Ecto neural progenitor cell (in vitro differentiated cells): ENCODE measurements around the gene RABGAP1L.
"Not testable (repeated sequence)": the region's sequence is repeated elsewhere in the genome, so short reads cannot be mapped to it uniquely, and the experiment has no call there.

Source experiments
- DNase-seq: peaks from one replicate; pipeline ENCODE4 v3.0.0-alpha.2; 2018; ENCODE audit warnings: low spot score

Gene RABGAP1L

DNA sequence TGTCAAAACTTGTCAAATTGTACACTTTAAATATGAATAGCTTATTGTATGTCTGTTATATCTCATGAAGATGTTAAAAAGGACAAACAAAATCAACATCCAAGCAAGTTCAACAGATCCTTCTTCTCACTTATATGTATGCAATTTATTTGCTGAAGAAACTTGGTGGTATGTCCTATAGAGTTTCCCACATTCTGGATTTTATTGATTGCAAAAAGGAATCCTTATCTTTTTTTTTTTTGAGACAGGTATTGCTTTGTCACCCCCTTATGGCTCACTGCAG lies 5.6 kb upstream of the RABGAP1L start:
- no peak for DNase-seq

DNA sequence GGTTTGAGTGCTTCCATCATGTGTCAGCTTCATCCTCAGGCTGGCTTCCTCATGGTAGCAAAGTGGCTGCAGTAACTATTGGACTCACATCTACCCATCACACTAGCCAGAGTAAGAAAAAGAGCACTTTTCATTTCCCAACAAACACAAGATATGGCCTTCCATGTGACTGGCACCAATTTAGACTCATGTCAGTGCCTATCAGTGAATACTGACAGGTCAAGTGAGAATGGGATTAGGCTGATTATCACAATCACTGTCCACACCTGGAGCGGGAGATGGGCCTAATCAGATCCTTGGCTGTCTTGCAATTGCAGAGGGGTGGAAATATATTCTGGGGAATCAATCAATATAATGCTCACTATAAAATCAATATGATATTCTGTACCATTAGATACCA lies 2.9 kb upstream of the RABGAP1L start:
- no peak for DNase-seq

DNA sequence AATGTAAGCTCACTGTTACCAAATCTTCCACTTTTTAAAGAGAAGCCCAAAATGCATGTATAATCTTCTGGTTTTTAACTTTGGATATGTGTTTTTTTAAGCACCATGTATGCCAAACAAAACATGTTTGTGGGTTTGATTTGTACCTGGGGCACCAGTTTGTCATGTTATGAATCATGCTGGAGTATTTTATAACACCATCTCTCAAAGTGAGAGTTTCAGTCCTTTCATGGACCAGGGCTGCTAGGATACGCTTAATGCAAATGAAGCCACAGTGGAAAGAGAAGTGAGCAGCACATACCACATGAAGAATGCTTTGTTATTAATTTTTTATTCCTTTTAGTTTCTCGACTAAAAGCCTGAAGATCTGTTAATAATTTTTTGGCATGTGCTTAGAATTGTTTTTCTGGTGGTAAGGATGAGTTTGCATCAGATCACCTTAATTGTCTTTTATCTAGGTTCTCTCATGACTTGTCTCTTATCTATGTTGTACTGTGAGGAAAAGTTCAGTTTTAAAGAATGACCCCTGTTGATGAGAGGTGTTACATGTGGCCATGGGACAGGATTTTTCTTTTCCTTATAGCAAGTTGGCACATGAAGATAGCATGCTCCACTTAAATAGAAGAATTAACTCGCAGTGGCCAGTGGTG lies 2.0 kb upstream of the RABGAP1L start:
- DNase-seq = no peak

DNA sequence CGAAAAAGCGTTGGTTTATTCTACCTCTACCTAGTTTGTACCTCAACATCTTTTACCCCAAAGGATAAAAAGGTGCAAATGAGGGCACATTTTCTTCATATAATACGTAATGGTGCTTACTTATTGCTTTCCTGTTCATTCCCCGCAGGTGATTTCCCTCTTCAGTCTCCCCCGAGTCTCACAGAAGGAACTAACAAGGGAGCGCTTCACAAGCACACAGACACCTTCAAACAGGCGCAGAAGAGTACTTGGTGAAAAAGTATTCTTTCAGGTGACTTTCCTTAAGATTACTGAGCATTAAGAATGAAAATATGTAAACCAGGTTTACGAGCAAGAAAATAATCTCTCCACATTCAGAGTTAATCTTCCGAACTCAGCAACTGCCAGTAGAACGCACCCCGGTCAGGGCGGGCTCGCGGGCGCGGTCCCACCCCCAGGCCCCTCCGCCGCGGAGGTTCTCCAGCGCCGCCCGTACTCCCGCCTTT lies 511 bp upstream of the RABGAP1L start:
- no peak for DNase-seq

DNA sequence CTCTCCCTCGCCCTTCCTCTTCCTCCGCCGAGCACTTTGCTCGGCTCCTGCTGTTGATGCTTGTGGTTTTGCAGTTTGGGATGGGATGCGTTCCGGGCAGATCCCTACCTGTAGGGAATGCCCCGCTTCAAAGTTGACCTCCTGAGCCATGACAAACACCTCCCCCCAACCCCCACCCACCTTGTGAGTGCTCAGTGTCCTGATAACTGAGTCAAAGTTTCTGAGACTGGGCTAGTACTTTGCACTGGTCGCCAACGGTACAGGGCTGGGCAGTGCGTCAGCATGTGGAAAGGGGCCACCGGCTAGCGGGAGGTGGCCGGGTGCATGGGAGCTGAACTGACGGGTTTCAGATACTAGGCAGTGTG lies 771 bp downstream of the RABGAP1L start:
- no peak for DNase-seq

DNA sequence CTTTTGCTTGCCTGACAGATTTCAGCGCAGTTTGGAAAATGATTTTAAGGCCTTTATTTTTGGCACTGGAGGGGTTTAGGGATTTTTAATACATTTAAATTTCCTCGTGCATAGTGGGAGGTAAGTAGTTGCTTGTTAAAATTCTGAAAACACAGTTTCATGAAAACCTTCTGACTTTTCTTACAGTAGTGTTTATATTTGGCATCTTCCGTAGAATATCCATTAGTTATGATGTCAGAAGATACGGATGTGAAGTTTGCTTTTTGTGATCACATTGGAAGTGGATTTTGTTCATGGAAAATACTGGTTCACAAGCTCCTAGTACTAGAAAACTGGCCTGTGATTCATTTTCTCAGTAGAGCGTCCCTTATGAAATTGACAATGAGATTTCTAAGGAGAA lies 1.3 kb downstream of the RABGAP1L start:
- no peak for DNase-seq

DNA sequence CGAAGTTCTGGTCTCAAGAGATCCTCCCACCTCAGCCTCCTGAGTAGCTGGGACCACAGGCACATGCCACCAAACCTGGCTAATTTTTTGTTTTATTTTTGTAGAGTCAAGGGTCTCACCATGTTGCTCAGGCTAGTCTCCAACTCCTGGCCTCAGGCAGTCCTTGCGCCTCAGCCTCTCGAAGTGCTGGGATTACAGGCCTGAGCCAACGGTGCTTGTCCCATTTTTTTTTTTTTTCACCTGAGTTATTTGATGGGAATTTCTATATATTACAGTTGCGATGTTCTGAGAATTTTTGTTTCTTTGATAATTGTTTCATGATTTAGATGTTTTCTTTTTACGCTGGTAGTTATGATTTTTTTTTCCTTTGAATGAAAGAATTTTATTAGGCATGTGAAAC lies 2.5 kb downstream of the RABGAP1L start:
- DNase-seq = no peak

DNA sequence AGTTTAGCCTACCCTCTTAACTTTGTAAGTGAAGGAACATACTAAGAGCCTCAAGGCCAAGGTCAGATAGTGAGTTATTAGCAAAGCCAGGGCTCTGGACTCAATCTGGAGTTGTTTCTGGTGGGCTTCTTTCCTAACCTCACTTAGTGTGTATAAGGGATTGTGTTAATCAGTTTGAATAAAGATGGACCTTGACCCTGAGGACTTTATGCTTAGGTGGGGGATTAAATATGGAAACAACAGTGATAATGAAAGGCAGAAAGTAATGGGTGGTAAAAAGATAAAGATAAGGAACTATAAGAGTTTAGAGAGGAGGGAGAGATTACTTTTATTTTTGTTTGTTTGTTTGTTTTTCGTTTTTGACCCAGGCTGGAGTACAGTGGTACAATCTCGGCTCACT lies 5.5 kb downstream of the RABGAP1L start:
- no peak for DNase-seq

DNA sequence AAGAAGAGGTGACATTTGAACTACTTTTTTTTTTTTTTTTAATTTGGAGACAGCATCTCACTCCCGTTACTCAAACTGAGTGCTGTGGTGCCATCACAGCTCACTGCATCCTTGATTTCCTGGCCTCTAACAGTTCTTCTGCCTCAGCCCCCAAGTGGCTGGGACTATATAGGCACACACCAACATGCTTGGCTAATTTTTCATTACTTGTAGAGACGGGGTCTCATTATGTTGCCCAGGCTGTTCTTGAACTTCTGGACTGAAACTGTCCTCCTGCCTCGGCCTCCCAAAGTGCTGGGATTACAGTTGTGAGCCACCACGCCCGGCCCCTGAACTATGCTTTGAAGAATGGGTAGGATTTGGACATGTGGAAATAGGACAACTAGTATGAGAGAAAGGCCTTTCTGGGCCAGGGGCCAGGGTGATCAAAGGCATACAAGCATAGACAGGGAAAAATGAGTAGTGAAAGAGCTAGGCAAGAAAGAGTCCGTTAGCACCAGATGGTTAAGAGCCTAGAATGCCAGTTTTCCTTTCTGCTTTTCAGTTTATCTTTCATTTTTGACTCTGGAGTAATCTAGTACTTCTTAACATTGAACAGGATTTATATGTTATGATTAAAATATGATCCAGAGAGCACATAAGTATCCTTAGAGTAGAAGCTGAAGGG lies 6.3 kb downstream of the RABGAP1L start:
- DNase-seq = no peak

DNA sequence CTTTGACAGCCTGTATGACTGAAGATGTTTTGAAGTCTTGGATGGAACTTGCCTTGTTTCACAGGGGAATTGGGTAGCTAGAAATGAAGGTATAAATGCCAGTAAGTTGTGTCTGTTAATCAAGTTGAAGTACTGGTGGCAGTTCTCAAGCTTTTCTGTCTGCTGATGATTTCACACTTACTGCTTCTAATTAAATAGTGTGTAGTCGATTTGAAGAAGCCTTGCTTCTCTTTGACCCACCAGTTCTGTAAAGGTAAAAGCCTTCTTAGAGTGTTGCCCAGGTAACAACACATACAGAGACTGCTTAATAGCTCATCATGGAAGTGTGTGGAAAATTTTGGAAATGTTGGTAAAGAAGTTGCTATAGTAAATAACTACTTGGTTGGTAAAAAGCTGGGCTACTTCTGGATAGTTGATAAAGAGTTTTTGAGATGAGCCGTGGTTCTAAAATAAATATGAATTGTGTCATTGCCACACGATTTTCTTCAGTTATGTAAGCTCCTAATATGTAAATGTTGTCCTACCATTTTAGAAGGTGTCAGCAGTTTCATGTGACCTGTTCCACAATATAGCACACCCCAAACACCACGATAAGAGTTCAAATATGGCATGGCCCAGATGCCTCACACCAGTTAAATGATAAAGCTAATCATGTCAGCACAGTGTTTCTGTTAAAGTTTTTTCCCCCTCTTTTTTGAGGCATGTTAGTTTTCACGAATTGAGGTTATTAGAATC lies 7.4 kb downstream of the RABGAP1L start:
- no peak for DNase-seq

DNA sequence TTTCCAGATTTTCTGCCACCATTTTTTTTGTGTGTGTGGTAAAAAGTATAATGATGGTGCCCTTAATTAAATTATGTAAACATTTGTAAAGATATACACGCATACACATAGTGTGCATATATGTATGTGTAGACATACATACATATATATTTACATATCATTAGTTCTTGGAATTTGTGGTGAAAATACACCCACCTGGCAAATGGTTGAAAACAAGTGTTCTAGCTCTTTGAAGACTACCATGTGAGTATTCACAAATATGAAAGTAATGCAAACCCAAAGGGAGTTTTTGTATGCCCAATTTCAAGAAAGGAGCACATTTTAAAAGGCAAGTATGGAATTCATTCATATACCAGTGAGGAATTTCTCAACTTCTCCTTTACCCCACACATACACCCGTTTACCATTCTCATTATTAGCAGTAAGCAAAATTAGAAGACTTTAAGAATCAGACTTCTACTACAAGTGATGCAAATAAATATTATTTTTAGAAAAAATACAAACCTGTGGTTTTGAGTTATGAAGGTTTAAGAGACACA lies 8.0 kb downstream of the RABGAP1L start:
- no peak for DNase-seq

DNA sequence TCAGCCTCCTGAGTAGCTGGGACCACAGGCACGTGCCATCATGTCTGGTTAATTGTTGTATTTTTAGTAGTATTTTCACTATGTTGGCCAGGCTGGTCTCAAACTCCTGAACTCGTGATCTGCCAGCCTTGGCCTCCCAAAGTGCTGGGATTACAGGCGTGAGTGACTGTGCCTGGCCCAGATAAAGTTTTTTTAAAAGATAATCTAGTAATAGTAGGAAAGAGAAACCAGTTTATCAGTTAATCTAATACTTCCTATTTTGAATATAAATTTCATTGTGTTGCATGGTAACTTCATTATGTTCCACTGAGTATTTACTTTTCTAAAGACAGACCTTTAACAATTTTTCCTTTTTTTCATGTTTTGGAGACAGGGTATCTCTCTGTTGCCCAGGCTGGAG lies 10.0 kb downstream of the RABGAP1L start:
- no peak for DNase-seq

DNA sequence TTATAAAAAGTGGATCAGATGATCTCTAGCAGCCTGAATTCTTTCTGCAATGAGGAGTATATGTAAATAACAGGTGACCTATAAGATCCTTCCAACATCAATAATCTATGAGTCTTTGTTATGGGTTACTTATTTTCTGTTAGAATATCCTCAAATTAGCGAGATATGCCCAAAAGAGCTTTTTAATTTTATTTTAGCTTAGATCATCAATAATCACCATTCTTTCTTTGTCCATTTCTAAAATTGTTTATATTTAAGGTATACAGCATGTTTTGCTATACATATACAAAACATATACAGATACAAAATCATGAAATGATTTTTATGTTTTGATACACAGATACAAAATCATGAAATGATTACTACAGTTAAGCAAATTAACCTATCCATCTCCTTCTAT lies 11.8 kb downstream of the RABGAP1L start:
- DNase-seq = no peak

DNA sequence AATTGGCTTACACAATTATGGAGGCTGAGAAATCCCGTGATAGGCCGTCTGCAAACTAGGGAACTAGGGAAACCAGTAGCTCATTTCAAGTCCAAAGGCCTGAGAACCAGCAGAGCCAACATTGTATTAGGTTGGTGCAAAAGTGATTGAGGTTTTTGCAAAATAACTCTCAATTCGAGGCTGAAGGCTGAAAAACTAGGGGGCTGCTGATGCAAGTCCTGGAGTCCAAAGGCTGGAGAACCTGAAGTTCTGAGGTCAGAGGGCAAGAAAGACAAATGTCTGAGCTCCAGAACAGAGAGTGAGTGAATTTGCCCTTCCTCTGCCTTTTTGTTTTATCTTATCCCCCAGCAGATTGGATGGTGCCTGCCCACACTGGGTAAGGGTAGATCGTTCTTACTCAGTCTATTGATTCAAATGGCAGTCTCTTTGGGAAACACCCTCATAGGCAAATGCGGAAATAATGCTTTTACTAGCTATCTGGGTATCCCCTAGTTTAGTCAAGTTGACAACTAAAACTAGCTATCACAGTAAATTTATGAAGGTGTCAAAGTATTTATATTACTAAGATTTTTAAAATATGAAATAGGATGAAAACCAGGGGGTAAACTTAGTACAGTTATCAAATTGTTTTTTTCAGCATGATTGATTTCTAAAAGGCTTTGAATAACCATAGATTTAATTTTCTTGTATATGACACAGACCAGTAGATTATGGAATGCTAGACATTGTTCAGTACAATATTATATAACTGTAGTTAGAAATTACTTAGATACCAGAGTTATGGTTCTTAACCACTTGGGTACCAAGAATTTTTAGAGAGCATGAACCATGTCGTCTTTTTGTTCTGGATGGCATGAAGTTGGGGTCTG lies 15.4 kb downstream of the RABGAP1L start:
- no peak for DNase-seq

DNA sequence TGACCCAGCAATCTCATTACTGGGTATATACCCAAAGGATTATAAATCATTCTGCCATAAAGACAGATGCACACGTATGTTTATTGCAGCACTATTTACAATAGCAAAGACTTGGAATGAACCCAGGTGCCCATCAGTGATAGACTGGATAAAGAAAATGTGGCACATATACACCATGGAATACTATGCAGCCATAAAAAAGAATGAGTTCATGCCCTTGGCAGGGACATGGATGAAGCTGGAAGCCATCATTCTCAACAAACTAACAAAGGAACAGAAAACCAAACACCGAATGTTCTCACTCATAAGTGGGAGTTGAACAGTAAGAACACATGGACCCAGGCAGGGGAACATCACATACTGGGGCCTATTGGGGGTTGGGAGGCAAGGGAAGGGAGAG lies 19.1 kb downstream of the RABGAP1L start:
- not testable (repeated sequence) for DNase-seq

DNA sequence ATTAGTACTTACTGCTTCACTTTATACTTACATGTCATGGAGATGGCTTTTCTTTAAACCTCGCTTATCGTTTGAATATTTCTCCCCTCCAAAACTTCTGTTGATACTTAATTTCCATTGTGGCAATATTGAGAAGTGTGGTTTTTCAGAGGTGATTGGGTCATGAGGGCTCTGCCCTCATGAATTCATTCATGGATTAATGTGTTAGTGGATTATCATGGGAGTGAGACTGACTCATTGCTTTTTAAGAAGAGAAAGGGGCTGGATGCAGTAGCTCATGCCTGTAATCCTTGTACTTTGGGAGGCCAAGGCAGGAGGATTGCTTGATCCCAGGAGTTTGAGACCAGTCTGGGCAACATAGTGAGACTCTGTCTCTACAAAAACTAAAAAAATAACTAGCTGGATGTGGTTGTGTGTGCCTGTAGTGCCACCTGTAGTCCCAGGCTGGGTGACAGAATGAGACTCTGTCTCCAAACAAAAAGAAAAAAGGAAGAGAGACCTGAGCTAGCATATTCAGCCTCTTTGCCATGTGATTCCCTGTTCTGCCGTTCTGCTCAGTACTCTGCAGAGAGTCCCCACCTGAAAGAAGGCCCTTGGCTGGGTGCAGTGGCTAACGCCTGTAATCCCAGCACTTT lies 30.2 kb downstream of the RABGAP1L start:
- DNase-seq = no peak

DNA sequence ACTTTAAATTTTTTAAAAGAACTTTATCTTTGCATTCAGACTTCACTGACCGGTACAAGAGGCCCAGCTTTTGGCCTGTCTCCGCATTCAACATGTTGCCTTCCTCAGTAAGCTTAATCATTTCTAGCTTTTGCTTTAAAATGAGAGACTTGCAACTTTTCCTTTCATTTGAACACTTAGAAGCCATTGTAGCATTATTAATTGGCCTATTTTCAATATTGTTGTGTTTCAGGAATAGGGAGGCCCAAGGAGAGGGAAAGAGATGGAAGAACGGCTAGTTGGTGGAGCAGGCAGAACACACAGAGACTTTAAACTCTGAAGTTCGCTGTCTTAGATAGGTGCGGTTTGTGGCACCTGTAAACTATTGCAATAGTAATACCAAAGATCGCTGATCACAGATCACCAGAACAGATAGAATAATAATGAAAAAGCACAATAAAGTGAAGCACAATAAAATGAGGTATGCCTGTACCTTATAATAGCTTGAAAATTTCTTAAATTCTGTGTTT lies 31.4 kb downstream of the RABGAP1L start:
- DNase-seq = no peak

DNA sequence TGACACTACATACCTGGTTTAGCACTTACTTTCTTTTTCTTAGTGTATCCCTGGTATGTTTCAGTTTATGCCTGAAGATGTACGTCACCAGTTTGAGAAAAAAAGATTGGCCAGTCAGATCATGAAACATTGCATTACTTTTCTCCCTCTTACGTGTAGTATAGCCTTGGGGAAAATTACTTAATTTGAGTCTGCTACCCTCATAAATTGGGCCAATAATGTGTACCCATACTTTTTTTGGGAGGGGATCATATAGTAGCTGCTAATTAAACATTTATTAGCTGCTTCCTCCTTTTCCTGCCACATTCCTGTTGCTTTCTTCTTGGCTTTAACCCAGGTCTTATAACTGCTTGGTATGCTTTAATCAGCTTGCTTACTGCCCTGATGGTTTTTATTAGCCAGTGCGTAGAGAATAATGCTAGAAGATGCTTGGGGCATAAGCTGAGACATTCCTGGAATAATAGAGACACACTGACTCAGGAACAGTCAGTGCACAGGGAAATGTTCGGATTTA lies 32.1 kb downstream of the RABGAP1L start:
- DNase-seq = no peak

DNA sequence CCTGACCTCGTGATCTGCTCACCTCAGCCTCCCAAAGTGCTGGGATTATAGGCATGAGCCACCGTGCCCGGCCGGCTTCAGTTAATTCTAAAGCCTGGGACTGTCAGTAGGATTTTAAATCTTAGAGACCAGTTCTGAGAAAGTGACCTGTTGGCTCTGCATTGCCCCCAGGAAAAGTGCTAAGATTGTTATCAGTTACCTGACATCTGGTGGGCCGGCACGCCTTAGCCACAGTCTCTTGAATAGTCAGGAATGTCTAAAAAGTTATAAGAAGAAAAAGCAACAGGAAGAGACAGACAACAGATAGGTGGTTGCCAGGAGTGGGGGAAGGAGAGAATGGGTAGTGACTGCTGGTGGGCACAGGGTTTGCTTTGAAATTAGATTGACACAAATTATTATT lies 35.1 kb downstream of the RABGAP1L start:
- DNase-seq = no peak

DNA sequence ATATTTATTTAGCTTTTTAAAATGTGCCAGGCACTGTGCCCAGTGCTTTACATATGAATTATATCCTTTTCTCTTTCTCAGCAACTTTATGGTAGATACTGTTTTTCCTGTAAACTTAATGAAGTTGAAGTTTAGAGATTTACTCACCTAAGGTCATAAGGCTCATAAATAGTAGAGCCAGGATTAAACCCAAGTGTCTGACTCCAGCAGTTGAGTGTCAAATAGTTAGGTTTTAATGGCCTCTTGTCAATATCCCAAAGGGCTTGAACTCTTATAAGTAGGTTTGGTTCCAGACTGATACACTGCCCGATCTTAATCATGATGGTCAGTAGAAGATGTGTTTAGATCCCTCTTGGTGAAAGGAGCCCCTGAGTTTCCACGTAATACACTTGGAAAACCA lies 37.8 kb downstream of the RABGAP1L start:
- no peak for DNase-seq

DNA sequence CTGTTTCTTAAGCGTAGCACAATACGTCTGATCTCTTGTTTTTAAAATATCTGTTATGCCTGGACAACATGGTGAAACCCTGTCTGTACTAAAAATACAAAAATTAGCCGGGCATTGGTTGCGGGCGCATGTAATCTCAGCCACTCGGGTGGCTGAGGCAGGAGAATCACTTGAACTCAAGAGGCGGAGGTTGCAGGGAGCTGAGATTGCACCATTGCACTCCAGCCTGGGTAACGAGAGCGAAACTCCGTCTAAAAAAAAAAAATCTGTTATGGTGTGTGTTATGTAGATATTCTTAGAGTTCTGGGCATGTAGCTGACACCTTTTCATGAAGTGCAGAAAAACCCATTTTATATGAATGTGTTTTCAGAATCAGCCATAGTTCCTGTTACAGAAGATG lies 38.2 kb downstream of the RABGAP1L start:
- DNase-seq = no peak
